ENCODE results near the gene TPK1.

DNA sequence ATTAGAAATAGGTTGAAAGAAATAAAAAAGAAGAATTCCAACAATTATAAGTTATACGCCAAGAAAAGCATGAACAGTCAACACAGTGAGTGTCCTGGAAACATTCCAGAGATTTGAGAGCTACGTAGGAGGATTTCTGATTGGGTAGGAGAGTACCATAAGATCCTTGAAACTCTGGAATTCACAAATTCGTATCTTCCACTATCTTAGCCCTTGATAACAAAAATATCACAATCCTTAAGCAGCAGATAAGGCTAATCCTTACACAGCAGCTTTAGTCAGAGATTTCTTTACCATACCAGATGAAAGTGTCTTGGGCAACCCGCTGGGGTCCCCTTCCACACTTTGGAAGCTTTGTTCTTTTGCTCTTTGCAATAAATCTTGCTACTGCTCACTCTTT, 8.2 kb downstream of the TPK1 start:
- TF ChIP-seq TAF1 (IDR thresholded peaks at IDR 0.05; ENCODE audit: low read depth, low read length) (no peak), CHD2 (IDR thresholded peaks at IDR 0.05; ENCODE audit: low read length) (no peak), EGR1 (IDR thresholded peaks at IDR 0.05; ENCODE audit: borderline replicate concordance, low read depth, low read length) (no peak), POLR2AphosphoS5 (IDR thresholded peaks at IDR 0.05; ENCODE audit: low read depth, low read length) (no peak)
- TF ChIP-seq, protein P1, sequence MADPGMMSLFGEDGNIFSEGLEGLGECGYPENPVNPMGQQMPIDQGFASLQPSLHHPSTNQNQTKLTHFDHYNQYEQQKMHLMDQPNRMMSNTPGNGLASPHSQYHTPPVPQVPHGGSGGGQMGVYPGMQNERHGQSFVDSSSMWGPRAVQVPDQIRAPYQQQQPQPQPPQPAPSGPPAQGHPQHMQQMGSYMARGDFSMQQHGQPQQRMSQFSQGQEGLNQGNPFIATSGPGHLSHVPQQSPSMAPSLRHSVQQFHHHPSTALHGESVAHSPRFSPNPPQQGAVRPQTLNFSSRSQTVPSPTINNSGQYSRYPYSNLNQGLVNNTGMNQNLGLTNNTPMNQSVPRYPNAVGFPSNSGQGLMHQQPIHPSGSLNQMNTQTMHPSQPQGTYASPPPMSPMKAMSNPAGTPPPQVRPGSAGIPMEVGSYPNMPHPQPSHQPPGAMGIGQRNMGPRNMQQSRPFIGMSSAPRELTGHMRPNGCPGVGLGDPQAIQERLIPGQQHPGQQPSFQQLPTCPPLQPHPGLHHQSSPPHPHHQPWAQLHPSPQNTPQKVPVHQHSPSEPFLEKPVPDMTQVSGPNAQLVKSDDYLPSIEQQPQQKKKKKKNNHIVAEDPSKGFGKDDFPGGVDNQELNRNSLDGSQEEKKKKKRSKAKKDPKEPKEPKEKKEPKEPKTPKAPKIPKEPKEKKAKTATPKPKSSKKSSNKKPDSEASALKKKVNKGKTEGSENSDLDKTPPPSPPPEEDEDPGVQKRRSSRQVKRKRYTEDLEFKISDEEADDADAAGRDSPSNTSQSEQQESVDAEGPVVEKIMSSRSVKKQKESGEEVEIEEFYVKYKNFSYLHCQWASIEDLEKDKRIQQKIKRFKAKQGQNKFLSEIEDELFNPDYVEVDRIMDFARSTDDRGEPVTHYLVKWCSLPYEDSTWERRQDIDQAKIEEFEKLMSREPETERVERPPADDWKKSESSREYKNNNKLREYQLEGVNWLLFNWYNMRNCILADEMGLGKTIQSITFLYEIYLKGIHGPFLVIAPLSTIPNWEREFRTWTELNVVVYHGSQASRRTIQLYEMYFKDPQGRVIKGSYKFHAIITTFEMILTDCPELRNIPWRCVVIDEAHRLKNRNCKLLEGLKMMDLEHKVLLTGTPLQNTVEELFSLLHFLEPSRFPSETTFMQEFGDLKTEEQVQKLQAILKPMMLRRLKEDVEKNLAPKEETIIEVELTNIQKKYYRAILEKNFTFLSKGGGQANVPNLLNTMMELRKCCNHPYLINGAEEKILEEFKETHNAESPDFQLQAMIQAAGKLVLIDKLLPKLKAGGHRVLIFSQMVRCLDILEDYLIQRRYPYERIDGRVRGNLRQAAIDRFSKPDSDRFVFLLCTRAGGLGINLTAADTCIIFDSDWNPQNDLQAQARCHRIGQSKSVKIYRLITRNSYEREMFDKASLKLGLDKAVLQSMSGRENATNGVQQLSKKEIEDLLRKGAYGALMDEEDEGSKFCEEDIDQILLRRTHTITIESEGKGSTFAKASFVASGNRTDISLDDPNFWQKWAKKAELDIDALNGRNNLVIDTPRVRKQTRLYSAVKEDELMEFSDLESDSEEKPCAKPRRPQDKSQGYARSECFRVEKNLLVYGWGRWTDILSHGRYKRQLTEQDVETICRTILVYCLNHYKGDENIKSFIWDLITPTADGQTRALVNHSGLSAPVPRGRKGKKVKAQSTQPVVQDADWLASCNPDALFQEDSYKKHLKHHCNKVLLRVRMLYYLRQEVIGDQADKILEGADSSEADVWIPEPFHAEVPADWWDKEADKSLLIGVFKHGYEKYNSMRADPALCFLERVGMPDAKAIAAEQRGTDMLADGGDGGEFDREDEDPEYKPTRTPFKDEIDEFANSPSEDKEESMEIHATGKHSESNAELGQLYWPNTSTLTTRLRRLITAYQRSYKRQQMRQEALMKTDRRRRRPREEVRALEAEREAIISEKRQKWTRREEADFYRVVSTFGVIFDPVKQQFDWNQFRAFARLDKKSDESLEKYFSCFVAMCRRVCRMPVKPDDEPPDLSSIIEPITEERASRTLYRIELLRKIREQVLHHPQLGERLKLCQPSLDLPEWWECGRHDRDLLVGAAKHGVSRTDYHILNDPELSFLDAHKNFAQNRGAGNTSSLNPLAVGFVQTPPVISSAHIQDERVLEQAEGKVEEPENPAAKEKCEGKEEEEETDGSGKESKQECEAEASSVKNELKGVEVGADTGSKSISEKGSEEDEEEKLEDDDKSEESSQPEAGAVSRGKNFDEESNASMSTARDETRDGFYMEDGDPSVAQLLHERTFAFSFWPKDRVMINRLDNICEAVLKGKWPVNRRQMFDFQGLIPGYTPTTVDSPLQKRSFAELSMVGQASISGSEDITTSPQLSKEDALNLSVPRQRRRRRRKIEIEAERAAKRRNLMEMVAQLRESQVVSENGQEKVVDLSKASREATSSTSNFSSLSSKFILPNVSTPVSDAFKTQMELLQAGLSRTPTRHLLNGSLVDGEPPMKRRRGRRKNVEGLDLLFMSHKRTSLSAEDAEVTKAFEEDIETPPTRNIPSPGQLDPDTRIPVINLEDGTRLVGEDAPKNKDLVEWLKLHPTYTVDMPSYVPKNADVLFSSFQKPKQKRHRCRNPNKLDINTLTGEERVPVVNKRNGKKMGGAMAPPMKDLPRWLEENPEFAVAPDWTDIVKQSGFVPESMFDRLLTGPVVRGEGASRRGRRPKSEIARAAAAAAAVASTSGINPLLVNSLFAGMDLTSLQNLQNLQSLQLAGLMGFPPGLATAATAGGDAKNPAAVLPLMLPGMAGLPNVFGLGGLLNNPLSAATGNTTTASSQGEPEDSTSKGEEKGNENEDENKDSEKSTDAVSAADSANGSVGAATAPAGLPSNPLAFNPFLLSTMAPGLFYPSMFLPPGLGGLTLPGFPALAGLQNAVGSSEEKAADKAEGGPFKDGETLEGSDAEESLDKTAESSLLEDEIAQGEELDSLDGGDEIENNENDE (IDR thresholded peaks at IDR 0.05; ENCODE audit: insufficient replicate concordance, low read length), result no peak
- TF ChIP-seq, protein P2, sequence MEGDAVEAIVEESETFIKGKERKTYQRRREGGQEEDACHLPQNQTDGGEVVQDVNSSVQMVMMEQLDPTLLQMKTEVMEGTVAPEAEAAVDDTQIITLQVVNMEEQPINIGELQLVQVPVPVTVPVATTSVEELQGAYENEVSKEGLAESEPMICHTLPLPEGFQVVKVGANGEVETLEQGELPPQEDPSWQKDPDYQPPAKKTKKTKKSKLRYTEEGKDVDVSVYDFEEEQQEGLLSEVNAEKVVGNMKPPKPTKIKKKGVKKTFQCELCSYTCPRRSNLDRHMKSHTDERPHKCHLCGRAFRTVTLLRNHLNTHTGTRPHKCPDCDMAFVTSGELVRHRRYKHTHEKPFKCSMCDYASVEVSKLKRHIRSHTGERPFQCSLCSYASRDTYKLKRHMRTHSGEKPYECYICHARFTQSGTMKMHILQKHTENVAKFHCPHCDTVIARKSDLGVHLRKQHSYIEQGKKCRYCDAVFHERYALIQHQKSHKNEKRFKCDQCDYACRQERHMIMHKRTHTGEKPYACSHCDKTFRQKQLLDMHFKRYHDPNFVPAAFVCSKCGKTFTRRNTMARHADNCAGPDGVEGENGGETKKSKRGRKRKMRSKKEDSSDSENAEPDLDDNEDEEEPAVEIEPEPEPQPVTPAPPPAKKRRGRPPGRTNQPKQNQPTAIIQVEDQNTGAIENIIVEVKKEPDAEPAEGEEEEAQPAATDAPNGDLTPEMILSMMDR (IDR thresholded peaks at IDR 0.05; ENCODE audit: control extremely low read depth in 1 of 3, insufficient read depth in 1 of 3, low read depth in 1 of 3, low read length in 3 of 3), result no peak

Data from H1 (cell line).